ENCODE measurements around the gene PER2. TPM values are rescaled to one million over a fixed set of nuclear protein-coding genes. Genes with fewer than 3 reads are reported as not detected.
"Not testable (repeated sequence)": the region's sequence is repeated elsewhere in the genome, so short reads cannot be mapped to it uniquely, and the experiment has no call there.

Gene PER2
- total and polyA plus RNA-seq, 10 donors: 2.0 to 16.2 (median 12.0) TPM

- Histone ChIP-seq H3K4me1 (peaks cover 0 to 4% (median 1%) of the 10 kb centered on the region in 6 donors), H3K4me3 (no peak overlapping the region), H3K36me3 (peaks cover 0 to 81% (median 32%) of the 10 kb centered on the region in 6 donors), H3K9me3 (no peaks in the 10 kb centered on the region), H3K27ac (no peak overlapping the region), H3K27me3 (replicated peaks in 1 of 7) (no peaks in the 10 kb centered on the region)
- 93 to 97% (median 95%) methylated on average over 12 of the region's 12 CpGs for WGBS, 5 donors
- no peak for DNase-seq
- intact Hi-C loops (cut with DNase I; ENCODE audit: low total_unique reads): no loop called here
- TF ChIP-seq POLR2A (IDR thresholded peaks at IDR 0.05): no peak
- no peak for TF ChIP-seq POLR2AphosphoS5 (IDR thresholded peaks at IDR 0.05)
- TF ChIP-seq CTCF (IDR thresholded peaks at IDR 0.05 in 8 of 11, conservative IDR thresholded peaks at IDR 0.05 in 3 of 11): no peak
Measured at GRCh38 chr2:238326801-238327365, 38.5 kb upstream of the PER2 start.

- TF ChIP-seq POLR2AphosphoS5 (IDR thresholded peaks at IDR 0.05) (no peak), CTCF (IDR thresholded peaks at IDR 0.05 in 8 of 11, conservative IDR thresholded peaks at IDR 0.05 in 3 of 11) (no peak), POLR2A (IDR thresholded peaks at IDR 0.05) (no peak)
- no peaks in the 10 kb centered on the region for H3K27me3 ChIP-seq (replicated peaks in 1 of 7)
- 86 to 93% (median 91%) methylated on average over 9 of the region's 9 CpGs for WGBS, 5 donors
- H3K9me3 ChIP-seq: no peaks in the 10 kb centered on the region
- H3K4me1 ChIP-seq: peaks cover 8 to 16% (median 13%) of the 10 kb centered on the region in 6 donors
- intact Hi-C loops (cut with DNase I; ENCODE audit: low total_unique reads): no loop called here
- no peak overlapping the region for H3K4me3 ChIP-seq
- H3K27ac ChIP-seq: no peak overlapping the region
- DNase-seq: no peak
- H3K36me3 ChIP-seq: peaks cover 0 to 70% (median 32%) of the 10 kb centered on the region in 6 donors
Measured at GRCh38 chr2:238325694-238326093, 37.3 kb upstream of the PER2 start.

GRCh38 chr2:238324248-238324647 is 35.8 kb upstream of the PER2 start:
- H3K4me1 ChIP-seq: peaks cover 11 to 25% (median 21%) of the 10 kb centered on the region in 6 donors
- H3K27ac ChIP-seq; H3K4me3 ChIP-seq; intact Hi-C loops (cut with DNase I; ENCODE audit: low total_unique reads); DNase-seq; H3K9me3 ChIP-seq; H3K27me3 ChIP-seq (replicated peaks in 1 of 7): not testable (repeated sequence)
- WGBS, 5 donors: 90 to 97% (median 94%) methylated on average over 7 of the region's 7 CpGs
- peaks cover 0 to 56% (median 23%) of the 10 kb centered on the region in 6 donors for H3K36me3 ChIP-seq

GRCh38 chr2:238322001-238322411 is 33.6 kb upstream of the PER2 start:
- Histone ChIP-seq H3K4me3 (no peak overlapping the region), H3K9me3 (no peaks in the 10 kb centered on the region), H3K4me1 (peaks cover 11 to 28% (median 21%) of the 10 kb centered on the region in 6 donors), H3K36me3 (peaks cover 0 to 33% (median 8%) of the 10 kb centered on the region in 6 donors), H3K27ac (no peak overlapping the region), H3K27me3 (replicated peaks in 1 of 7) (no peaks in the 10 kb centered on the region)
- WGBS, 5 donors: 93 to 97% (median 94%) methylated on average over 9 to 10 of the region's 10 CpGs
- no peak for TF ChIP-seq POLR2AphosphoS5 (IDR thresholded peaks at IDR 0.05)
- TF ChIP-seq POLR2A (IDR thresholded peaks at IDR 0.05): no peak
- no peak for TF ChIP-seq CTCF (IDR thresholded peaks at IDR 0.05 in 8 of 11, conservative IDR thresholded peaks at IDR 0.05 in 3 of 11)
- no peak for DNase-seq
- intact Hi-C loops (cut with DNase I; ENCODE audit: low total_unique reads): no loop called here
